ENCODE measurements around the gene PPP1R12C.

GRCh38 chr19:55112246-55112776 is 5.1 kb downstream of the PPP1R12C start:
- no peak for TF ChIP-seq CTCF (IDR thresholded peaks at IDR 0.05)
- no peak for TF ChIP-seq POLR2A (IDR thresholded peaks at IDR 0.05)

Data from uterus (tissue), 2 donors.